Activated CD4-positive, alpha-beta T cell treated with anti-CD3 and anti-CD28 coated beads, Interleukin-2, amount 50 U/mL, for 24 hours (primary cell): ENCODE measurements around the gene PARP15.
"Not testable (repeated sequence)": the region's sequence is repeated elsewhere in the genome, so short reads cannot be mapped to it uniquely, and the experiment has no call there.

Experiments used
- DNase-seq, 2 donors: peaks; one replicate each; pipeline ENCODE4 v3.0.0-alpha.2; 2020; ENCODE audit warnings: low read depth in 1 of 2, low spot score in 1 of 2

Gene PARP15

DNA sequence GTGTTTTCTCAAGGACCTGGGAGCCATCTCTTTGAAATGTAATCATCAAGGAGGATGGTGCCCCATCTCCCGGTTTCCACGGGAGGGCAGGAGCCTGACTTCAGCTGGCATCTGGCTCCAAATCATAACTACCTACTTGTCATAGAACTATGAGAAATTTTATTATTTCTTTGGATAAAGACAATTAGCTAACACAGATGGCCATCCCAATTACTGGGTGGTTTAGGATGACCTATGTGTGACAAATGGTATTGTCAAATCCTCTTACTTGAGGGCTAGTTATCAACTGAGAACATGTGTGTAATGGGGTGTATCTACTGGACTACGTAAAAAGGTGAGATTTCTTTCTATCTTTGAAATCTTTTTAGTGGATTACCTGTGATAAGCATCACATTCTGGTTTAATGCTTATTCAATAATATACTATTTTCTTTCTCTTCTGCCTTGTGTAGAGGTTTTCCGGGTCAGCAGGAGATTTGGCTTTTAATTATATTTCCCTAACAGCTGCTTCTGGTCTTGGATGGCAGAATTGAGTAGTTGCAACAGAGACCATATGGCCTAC, 87.9 kb downstream of the PARP15 start:
- DNase-seq = no peak

DNA sequence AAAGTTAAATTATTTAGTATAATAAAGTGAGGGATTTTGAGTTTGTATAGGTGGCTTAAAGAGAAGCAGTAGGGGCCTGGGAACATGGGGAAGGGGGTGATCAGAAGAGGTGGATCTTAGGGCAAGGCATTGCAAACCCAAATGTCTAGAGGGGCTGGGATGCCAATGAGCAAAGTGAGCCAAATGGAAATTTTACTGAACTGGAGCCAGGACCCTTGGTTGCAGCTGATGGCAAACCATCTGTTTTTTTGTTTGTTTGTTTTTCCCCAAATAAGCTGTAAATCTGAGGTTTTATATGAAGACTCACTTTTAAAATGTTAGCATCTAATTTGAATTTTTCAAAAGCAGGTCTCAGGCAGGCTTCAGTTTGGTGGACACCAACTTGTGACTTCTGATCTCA, 88.4 kb downstream of the PARP15 start:
- no peak for DNase-seq

DNA sequence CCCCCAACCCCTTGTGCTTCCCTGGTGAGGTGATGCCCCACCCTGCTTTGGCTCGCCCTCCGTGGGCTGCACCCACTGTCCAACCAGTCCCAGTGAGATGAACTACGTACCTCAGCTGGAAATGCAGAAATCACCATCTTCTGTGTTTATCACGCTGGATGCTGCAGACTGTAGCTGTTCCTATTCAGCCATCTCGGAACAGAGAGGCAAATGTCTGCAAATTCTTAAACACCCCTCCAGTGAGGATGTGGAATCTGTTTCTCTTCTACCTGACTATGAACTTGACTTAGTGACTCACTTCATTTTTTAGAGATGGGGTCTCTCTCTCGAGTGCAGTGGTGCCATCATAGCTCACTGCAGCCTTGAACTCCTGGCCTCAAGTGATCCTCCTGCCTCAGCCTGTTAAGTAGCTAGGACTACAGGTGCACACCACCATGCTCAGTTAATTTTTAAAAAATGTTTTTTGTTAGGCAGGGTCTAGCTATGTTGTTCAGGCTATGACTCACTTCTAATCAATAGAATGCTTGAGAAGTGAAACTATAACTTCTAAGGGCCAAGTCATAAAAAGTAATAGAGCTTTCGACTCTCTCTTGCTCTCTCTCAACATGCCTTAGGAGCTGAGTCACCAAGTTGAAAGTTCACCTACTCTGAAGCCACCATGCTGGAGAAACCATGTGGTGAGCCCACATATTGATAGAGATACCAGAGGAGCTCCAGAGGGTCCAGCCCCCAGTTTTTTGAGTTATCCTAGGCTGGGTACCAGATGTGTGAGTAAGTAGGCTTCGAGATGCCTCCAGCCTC, 91.7 kb downstream of the PARP15 start:
- peak in 1 of 2 donors; percentile 44 for DNase-seq

DNA sequence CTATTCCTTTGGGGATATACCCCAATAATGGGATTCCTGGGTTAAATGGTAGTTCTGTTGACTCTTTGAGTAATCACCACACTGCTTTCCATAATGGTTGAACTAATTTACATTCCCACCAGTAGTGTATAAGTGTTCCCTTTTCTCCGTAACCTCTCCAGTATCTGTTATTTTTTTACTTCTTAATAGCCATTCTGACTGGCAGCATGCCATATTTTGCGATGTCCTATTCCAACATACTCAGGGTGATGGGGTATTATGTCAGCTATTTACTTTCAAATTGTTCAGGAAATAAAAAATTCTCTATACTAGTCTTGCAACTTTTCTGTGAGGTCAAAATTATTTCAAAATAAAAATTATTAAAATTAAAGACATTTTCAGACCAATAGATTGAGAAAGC, 94.1 kb downstream of the PARP15 start:
- DNase-seq = no peak

DNA sequence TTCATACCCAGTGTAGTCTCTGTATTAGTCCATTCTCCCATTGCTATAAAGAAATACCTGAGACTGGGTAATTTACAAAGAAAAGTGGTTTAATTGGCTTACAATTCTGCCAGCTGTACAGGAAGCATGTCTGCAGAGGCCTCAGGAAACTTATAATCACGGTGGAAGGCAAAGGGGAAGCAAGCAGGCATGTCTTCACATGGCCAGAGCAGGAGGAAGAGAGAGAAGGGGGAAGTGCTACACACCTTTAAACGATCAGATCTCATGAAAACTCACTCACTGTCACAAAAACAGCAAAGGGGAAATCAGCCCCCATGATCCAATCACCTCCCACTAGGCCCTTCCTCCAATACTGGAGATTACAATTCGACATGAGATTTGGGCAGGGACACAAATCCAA, 96.9 kb downstream of the PARP15 start:
- DNase-seq = no peak

DNA sequence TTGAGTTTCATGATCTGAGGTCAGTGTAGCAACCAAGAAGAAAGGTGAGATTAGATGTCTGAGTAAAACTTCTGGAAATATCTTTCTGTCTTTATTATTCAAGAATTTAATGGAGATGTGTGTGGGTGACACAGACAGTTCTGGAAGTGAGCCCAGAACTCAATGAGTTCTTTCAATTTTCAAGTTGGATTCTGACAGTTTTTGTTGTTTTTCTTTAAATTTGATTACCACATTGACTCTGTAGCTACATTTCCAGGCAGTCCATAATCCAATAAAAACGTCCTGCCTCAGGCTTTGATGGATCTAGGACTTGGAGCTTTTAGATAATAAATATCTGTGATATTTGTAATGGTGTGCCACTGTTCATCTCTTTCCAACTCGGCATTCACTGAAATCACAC, 99.3 kb downstream of the PARP15 start:
- DNase-seq = no peak

DNA sequence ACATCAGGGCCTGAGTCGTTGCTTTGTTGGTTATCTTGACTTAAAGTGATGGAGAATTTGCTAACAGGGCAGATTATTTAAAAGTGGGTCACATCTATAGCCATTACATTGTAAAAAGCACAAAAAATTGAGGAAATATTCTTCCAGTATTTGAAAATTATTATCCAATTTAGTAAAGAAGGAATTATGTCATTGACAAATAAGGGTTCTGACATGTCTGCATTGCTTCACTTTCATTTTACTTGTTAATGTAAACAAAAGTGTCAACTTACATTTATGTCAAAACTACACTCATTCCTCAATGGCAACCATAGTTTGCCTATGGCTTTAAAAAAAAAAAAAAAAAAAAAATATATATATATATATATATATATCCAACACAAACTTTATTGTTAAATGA, 99.8 kb downstream of the PARP15 start:
- DNase-seq = no peak

DNA sequence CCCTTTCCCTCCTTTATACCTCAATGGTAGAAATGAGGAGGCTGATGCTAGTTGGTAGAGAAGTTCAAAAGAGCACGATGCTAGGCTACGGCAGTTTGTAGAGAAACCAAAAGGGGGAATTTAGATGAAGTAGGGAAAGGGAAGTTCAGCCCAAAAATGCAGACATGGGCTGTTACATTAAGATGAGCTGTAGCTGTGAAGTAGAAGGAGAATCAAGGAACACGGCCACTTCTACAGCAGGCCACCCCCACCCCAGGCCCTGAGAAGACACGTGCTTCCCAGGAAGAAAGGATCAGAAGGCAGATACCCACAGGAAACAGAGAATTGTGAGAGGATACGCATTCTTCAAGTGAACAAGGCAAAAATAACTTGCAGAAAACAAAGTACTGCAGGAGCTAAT, 101.1 kb downstream of the PARP15 start:
- no peak for DNase-seq

DNA sequence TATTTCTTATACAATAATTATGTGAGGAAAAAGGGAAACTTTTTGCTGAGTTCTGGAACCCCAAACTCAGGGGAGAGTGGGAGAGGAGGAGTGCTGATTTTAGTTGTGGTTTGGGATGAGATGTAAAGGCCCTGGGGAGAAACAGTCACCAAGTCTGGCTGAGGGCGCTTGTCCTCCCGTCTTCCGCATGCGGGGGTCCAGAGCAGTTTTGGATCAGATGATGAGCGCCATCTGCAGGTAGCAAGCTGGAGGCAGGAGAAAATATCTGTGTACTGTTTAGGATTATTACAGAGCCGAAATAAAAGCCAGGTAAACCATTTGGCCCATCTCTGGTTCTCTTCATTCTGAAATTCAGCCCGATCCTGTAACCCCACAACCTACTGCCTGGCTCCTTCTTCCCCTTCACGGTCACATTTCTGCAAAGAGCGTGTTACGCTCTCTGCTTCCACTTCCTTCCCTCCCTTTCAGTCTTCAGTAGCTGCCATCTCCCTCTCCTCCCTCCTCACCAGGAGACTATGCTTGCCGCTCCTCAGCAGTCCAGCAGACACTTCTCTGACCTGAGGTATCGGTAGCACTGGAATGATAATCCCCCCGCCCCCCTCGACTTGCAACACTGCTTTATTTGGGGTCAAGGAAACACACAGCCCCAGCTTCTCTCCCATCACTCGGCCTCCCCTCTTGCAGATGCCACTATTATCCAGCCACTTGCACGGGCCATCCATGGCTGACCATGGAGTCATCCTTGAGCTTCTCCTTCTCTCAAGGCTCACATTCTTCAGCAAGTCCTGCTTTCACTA, 101.8 kb downstream of the PARP15 start:
- DNase-seq = peak; percentile 55 to 79

DNA sequence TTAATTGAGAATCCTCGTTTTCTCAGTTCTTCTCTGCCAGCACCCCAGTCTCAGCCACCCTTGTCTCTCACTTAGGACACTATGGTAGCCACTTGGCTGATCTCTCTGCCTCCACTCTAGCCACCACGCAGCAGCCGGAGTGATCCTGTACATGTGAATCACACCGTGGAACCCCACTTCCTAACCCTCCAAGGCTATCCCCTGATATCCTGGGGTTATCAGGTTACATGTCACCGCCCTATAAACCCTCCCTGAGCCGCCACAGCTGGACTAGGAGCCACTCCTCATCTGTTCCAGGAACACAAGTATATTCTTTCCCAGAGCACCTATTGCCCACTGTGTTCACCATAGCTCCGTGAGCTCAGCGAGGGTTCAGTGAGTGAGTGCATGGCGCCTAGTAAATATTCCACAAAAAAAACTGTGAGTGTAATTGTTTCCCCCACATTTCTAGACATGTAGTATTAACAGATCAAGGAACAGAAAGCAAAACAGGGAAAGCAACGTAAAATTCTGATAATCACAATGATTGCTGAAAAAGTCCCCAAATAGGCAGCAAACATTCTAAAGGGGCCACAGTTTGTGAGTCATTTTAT, 102.5 kb downstream of the PARP15 start:
- DNase-seq = no peak

DNA sequence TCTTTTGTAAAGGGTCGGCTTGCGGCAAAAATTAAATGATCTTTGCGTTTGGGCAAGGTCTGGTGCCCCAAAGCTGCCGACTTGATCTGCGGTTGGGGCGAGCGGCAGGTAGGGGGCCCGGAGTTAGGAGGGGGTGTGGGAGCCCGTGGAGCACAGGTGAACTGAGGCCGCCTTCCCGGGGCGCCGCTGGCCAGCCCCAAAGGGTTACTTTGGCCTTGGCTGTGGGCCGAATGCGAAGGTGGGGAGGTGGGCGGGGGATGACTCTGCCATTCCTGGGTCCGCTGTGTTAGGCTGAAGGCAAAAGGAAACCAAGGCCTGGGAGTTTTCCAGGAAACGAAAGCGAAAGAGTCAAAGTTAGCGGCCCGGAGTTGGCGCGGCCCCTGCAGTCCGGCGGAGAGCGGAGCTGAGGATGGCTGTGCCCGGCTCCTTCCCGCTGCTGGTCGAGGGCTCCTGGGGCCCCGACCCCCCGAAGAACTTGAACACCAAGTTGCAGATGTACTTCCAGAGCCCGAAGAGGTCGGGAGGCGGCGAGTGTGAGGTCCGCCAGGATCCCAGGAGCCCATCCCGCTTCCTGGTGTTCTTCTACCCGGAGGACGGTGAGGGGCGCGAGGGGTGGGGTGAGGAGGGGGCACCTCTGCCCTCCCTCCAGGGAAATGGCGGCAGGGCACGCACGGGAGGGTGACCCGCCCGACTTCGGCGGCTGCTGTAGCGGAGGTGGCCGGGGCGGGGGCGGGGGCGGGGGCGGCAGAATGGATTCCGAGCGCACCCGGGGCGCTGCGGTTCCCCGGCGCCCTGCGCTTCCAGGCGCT, 103.2 kb downstream of the PARP15 start, which contains the start of gene PARP14:
PARP14 (plus strand) TSS at position 365 of the 809 bp plus-strand sequence; CDS start at position 410, 45 bp downstream.
- DNase-seq = peak; percentile 47 to 49

DNA sequence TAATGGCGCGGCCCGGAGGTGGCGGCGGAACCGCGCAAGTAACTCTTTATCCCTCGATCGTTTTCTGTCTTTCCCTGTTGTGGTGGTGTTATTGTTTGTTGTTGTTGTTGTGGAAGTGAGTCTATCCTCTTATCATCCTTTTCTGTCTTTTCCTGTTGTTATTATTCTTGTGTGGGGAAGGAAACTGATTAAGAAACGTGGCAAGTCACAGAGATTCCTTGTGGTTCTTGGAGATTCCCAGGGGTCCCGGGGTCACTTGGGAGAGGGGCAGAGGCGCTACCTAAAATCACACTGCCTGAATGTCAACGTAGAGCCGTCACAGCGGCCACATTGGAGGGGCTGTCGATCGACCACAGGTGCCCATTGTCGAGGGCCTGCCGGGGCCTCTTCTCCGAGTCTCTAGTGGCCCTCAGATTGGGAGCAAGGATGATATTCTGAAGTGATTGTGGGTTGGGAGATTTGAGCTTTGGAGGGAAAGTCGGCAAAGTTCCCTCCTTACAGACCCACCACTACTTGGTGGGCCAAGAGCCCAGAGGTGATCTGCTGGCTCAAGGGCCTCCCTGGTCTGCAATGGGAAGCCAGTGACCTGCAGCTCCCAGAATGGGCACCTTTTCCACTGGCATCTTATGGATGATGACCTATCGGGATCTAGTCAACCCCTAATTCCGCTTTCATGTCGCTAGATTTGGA, 104.0 kb downstream of the PARP15 start:
- DNase-seq = no peak

DNA sequence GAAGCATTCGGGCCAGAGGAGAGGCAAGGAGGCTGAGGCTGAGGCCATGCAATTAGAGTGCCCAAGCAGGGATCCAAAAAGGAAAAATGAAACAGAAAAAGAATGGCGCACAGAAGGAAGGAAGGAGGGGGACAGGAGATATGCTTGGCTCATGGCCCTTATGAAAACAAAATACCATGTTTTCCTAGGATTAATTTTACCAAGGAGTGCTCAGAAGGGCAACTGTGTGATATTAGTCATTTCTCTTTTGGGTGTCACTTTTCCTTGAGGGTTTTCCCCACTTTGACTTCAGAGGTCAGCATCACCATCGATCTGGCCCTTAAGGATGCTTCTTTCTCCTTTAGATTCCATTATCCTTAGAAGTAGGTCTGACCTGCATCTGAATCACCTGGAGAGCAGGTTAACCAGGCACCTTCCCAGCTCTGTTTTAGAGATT, 104.5 kb downstream of the PARP15 start:
- DNase-seq = no peak

DNA sequence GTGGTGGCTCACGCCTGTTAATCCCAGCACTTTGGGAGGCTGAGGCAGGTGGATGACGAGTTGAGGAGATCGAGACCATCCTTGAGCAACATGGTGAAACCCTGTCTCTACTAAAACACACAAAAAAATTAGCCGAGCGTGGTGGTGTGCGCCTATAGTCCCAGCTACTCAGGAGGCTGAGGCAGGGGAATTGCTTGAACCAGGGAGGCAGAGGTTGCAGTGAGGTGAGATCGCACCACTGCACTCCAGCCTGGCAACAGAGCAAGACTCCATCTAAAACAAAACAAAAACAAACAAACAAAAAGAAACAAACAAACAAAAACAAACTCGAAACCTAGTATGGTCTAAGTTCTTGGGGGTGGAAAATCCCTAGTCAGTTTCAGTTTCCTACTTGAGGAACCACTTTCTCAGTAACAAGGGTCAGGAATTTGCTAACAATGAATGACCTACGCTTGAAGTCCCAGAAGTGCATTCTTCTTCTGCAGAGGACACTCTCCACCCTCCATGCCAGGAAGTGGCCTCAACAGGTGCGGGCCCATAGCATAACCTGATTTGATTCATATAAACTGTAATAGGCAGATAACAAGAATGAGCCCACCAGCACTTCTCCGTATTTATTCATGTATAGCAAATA, 105.4 kb downstream of the PARP15 start:
- DNase-seq = not testable (repeated sequence)

DNA sequence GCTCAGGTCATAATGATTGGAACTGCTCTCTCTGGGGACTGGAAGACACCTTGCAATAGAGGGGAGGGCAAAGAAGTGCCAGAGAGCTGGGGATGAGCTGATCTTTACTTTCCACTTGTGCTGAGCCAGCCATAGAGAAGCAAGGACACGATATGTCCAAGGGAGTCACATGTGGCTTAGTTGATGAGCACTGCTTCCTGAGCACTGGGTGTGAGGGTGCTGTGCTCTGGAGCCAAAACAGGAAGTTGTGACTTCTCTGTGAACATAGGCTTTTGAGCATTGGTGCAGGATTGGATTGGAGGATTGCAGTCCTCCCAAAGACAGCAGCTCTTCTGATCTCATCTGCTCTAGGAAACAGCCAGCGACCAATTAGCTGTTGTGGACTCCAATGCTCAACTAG, 109.8 kb downstream of the PARP15 start:
- DNase-seq = no peak
